ENCODE results near the gene PTCH1.

Gene PTCH1

DNA sequence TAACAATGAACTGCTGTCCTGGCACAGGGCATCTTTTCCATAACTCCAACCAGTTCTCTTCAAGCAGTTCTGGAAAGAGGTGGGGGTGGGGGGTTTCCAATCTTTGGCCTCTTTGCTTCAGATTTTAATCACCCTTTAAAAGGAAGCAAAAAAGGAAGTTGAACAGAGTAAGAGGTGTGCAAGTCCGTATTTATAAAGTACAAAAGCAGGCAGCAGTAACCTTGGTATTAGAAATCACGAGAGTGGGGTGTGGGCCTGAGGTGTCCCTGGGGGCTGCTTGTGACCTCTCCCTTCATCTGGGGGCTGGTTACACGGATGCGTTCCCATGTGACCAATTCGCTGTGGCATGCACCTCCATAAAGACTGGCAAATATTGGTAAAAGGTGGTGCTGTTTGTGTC is 70.5 kb downstream of the PTCH1 start:
- Histone ChIP-seq H3K27ac (no peak overlapping the region), H3K27me3 (ENCODE audit: insufficient read depth, low read depth, severe bottlenecking) (no peaks in the 10 kb centered on the region), H3K4me3 (ENCODE audit: low read depth, low read length) (no peak overlapping the region), H3K36me3 (peaks cover 68% of the 10 kb centered on the region), H3K9me3 (ENCODE audit: severe bottlenecking) (no peaks in the 10 kb centered on the region)
- TF ChIP-seq, protein P1, sequence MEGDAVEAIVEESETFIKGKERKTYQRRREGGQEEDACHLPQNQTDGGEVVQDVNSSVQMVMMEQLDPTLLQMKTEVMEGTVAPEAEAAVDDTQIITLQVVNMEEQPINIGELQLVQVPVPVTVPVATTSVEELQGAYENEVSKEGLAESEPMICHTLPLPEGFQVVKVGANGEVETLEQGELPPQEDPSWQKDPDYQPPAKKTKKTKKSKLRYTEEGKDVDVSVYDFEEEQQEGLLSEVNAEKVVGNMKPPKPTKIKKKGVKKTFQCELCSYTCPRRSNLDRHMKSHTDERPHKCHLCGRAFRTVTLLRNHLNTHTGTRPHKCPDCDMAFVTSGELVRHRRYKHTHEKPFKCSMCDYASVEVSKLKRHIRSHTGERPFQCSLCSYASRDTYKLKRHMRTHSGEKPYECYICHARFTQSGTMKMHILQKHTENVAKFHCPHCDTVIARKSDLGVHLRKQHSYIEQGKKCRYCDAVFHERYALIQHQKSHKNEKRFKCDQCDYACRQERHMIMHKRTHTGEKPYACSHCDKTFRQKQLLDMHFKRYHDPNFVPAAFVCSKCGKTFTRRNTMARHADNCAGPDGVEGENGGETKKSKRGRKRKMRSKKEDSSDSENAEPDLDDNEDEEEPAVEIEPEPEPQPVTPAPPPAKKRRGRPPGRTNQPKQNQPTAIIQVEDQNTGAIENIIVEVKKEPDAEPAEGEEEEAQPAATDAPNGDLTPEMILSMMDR (IDR thresholded peaks at IDR 0.05; ENCODE audit: low read depth, low read length) = no peak
- no peak for DNase-seq

DNA sequence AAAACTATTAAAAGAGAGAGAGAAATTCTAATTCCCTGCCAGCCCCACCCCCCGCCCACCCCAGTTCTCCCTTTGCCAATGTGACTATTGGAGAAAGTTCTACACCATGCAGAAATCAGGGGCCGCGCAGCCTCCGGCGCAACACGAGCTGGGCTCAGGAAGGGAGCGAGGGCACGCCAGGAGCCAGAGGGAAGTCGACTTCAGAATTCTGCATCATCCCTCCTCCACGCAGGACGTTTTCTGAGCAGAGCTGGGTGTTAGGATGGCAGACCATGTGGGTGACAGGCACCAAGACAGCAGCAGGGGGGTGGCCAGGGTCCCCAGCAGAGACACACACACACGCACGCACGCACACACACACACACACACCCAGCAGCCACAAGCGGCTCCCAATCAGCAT is 72.6 kb downstream of the PTCH1 start:
- no peak overlapping the region for H3K27ac ChIP-seq
- H3K9me3 ChIP-seq (ENCODE audit: severe bottlenecking) = no peaks in the 10 kb centered on the region
- TF ChIP-seq, protein P1 (IDR thresholded peaks at IDR 0.05; ENCODE audit: low read depth, low read length) = no peak
- H3K4me3 ChIP-seq (ENCODE audit: low read depth, low read length) = no peak overlapping the region
- peaks cover 48% of the 10 kb centered on the region for H3K36me3 ChIP-seq
- DNase-seq = no peak
- no peaks in the 10 kb centered on the region for H3K27me3 ChIP-seq (ENCODE audit: insufficient read depth, low read depth, severe bottlenecking)

DNA sequence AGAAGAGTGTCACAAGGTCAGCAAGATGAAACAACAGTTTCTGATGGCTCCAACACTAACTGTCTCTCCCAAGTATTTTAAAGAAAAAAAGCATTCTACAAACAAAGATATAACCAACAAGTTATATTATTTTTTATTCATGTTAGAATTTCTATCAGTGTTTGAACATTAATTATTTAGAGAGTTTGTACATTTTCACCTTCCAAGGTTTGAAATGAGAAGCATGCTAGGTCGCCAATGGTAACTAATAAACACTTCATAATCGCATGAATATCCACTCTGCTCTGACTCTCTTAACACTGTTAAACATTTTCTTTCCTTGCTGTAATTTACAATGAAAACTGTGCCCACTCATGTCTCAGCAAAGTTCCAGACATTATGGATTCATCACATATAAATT is 73.5 kb downstream of the PTCH1 start:
- Histone ChIP-seq H3K9me3 (ENCODE audit: severe bottlenecking) (no peaks in the 10 kb centered on the region), H3K27me3 (ENCODE audit: insufficient read depth, low read depth, severe bottlenecking) (no peaks in the 10 kb centered on the region), H3K27ac (no peak overlapping the region), H3K4me3 (ENCODE audit: low read depth, low read length) (no peak overlapping the region), H3K36me3 (peaks cover 39% of the 10 kb centered on the region)
- DNase-seq = no peak
- TF ChIP-seq, protein P1 (IDR thresholded peaks at IDR 0.05; ENCODE audit: low read depth, low read length) = no peak

DNA sequence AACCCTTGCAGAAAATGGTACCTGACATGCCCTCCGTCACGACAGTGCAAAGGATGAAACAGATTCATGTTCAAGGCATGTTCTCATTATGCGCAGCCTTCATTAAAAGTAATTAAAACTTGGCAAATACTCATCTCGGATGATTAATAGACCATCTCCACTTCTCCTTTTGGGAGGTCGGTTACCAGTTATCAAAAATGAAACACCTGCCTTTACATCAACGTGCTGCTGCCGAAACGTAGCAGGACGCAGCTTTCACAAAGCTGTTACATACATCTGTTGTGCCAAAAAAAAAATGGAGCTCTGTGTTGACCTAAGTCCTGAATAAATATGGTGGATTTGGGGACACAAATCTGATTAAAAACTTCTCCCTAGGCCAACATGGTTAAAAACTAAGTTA is 75.7 kb downstream of the PTCH1 start:
- Histone ChIP-seq H3K9me3 (ENCODE audit: severe bottlenecking) (no peaks in the 10 kb centered on the region), H3K27me3 (ENCODE audit: insufficient read depth, low read depth, severe bottlenecking) (no peaks in the 10 kb centered on the region), H3K36me3 (peaks cover 17% of the 10 kb centered on the region), H3K4me3 (ENCODE audit: low read depth, low read length) (no peak overlapping the region), H3K27ac (no peak overlapping the region)
- TF ChIP-seq, protein P1 (IDR thresholded peaks at IDR 0.05; ENCODE audit: low read depth, low read length) = no peak
- DNase-seq = no peak

DNA sequence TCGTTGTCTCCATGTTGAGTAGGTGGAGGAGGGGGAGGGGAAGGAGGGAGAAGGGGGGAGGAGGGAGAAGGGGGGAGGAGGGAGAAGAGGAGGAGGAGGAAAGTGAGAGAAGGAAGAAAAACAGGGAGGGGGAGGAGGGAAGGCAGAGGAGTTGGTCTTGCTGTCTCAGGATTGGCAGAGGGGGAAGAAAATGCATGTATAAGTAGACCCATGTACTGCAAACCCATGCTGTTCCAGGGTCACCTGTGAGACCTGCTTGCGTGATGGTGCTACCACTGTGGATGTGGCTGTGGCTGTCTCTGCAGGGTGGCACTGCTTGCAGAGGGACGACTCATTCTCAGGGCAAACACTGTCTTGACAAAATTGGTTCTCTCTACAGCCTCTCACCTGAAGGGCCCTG is 76.3 kb downstream of the PTCH1 start:
- H3K27me3 ChIP-seq (ENCODE audit: insufficient read depth, low read depth, severe bottlenecking) = no peaks in the 10 kb centered on the region
- TF ChIP-seq, protein P1 (IDR thresholded peaks at IDR 0.05; ENCODE audit: low read depth, low read length) = no peak
- no peak overlapping the region for H3K4me3 ChIP-seq (ENCODE audit: low read depth, low read length)
- DNase-seq = no peak
- H3K36me3 ChIP-seq = peaks cover 12% of the 10 kb centered on the region
- no peaks in the 10 kb centered on the region for H3K9me3 ChIP-seq (ENCODE audit: severe bottlenecking)
- H3K27ac ChIP-seq = no peak overlapping the region

DNA sequence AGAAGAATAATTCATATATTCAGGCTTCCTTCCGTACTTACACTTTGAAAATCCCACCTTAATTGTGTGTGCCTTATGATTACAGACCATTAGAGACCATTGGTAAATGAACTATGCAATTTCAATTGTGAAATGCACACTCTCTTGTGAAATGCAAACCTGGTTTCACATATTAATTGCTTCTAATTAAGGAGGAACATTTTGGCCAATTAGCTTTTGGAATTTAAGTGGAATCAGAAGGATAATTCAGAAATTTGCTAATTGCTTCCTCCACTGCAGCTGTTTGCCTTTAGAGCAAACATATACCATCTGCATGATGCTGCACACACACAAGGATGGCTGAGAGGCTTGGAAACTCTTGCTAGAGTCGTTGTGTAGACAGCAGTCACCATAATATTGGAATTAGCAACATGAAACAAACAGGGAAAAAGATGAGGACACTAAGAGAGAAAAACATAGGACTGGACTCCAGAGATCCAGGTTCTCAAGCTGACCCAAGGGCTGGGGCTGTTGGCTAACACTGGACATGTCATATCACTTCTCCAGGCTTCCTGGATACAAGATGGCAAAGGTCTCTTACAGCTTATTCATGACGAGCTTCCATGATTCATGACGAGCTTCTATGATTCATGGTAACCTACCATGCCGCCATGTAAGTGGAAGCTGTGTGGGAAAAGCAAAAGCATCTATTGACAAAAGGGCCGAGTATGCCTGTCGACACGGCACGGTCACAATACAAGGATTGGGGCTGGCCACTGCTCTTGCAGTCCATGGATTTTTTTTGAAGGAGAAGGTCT is 78.0 kb downstream of the PTCH1 start:
- Histone ChIP-seq H3K4me3 (ENCODE audit: low read depth, low read length) (no peak overlapping the region), H3K27me3 (ENCODE audit: insufficient read depth, low read depth, severe bottlenecking) (no peaks in the 10 kb centered on the region), H3K9me3 (ENCODE audit: severe bottlenecking) (no peaks in the 10 kb centered on the region), H3K36me3 (no peaks in the 10 kb centered on the region), H3K27ac (no peak overlapping the region)
- DNase-seq = no peak
- TF ChIP-seq, protein P1 (IDR thresholded peaks at IDR 0.05; ENCODE audit: low read depth, low read length) = no peak
